Inferior parietal cortex (tissue), 1 donor: ENCODE data around the gene GAPVD1.
"Not testable (repeated sequence)": the region's sequence is repeated elsewhere in the genome, so short reads cannot be mapped to it uniquely, and the experiment has no call there.

ENCODE experiments used
- DNase-seq: peaks from one replicate; pipeline ENCODE4 v3.0.0-alpha.2; 2016; ENCODE audit errors: extremely low spot score

GAPVD1 gene

GRCh38 chr9:125261501-125262293 lies at the start of gene GAPVD1:
Gene GAPVD1, plus strand, starts transcription at chr9:125261826. Its CDS starts 37,096 bp downstream, at chr9:125298922.
- DNase-seq = peak; percentile 89

GRCh38 chr9:125214186-125214585 lies 47.4 kb upstream of the GAPVD1 start:
- no peak for DNase-seq

GRCh38 chr9:125218621-125219020 lies 43.0 kb upstream of the GAPVD1 start:
- DNase-seq = no peak

GRCh38 chr9:125224858-125225257 lies 36.8 kb upstream of the GAPVD1 start:
- DNase-seq = not testable (repeated sequence)

- no peak for DNase-seq
Observed at GRCh38 chr9:125227761-125228160, 33.9 kb upstream of the GAPVD1 start.

- no peak for DNase-seq
Observed at GRCh38 chr9:125233678-125234077, 27.9 kb upstream of the GAPVD1 start.

GRCh38 chr9:125234099-125234498 lies 27.5 kb upstream of the GAPVD1 start:
- DNase-seq = not testable (repeated sequence)

- DNase-seq = no peak
Observed at GRCh38 chr9:125235804-125236519, 25.7 kb upstream of the GAPVD1 start.

GRCh38 chr9:125236520-125237159 lies 25.0 kb upstream of the GAPVD1 start:
- DNase-seq = not testable (repeated sequence)

GRCh38 chr9:125238127-125238914 lies 23.3 kb upstream of the GAPVD1 start:
- no peak for DNase-seq

GRCh38 chr9:125238915-125239446 lies 22.6 kb upstream of the GAPVD1 start:
- no peak for DNase-seq

- no peak for DNase-seq
Observed at GRCh38 chr9:125239631-125240597, 21.7 kb upstream of the GAPVD1 start.

- DNase-seq = no peak
Observed at GRCh38 chr9:125240649-125240999, 21.0 kb upstream of the GAPVD1 start.

- peak; percentile 99 for DNase-seq
Observed at GRCh38 chr9:125241000-125241862, 20.4 kb upstream of the GAPVD1 start, which contains the start of gene HSPA5. Gene HSPA5, minus strand, starts transcription at chr9:125241343. Its CDS starts 217 bp downstream, at chr9:125241126.

- DNase-seq = peak; percentile 20
Observed at GRCh38 chr9:125241863-125242739, 19.5 kb upstream of the GAPVD1 start.

GRCh38 chr9:125243792-125244260 lies 17.8 kb upstream of the GAPVD1 start:
- no peak for DNase-seq

GRCh38 chr9:125246261-125246667 lies 15.4 kb upstream of the GAPVD1 start:
- DNase-seq = no peak

GRCh38 chr9:125254231-125254630 lies 7.4 kb upstream of the GAPVD1 start:
- no peak for DNase-seq
